ENCODE data around the gene SARS1. TPM values are rescaled to one million over a fixed set of nuclear protein-coding genes. Genes with fewer than 3 reads are reported as not detected.

SARS1 gene
- total RNA-seq, 1 donor from 2014 or later = 194 TPM

DNA sequence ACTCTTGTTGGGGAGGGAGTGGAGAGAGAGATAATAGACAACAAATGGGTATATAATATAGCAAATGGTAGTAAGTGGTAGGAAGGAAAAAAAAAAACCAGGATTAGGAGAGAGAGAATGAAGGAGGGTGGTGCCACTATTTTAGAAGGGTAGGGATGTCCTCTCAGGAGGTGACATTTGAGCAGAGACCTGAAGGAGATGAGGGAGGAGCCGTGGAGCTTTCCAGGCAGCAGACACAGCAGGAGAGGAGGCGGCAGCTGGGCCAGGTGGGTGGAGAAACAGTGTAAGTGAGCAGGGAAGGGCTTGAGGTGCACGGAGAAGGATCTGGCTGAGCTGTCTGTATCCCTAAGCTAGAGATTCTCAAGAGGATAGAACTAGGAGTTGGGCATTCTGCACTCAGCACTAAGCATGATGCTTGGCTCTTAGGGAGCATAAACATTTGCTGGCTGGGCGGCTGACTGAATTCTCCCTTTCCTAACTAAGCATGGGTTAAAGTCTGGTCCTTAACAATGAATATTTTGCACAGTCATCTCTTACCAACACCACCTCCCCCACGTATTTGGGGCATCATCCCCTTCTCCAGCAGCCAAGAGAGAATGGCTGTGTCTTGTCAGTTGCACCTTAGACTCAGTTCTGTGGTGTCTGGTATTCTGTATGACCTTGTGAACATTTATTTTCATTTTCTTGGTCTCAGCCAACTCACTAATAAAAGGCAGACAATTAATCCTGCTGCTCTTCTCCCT lies 27.6 kb upstream of the SARS1 start:
- ATAC-seq = peak; percentile 38
- no peak for TF ChIP-seq CTCF (IDR thresholded peaks at IDR 0.05)
- intact Hi-C loops (cut with DNase I) = no loop called here
- Histone ChIP-seq H3K27ac (peak overlapping the region; percentile 90), H3K36me3 (no peaks in the 10 kb centered on the region), H3K4me1 (peaks cover 20% of the 10 kb centered on the region), H3K4me3 (no peak overlapping the region), H3K9me3 (no peaks in the 10 kb centered on the region), H3K27me3 (no peaks in the 10 kb centered on the region)
- peak; percentile 68 for DNase-seq

- Histone ChIP-seq H3K4me3 (no peak overlapping the region), H3K27me3 (no peaks in the 10 kb centered on the region), H3K36me3 (no peaks in the 10 kb centered on the region), H3K4me1 (peaks cover 20% of the 10 kb centered on the region), H3K9me3 (no peaks in the 10 kb centered on the region), H3K27ac (peak overlapping the region; percentile 90)
- DNase-seq (peak; percentile 68), ATAC-seq (peak; percentile 50)
- intact Hi-C loops (cut with DNase I) = no loop called here
- no peak for TF ChIP-seq CTCF (IDR thresholded peaks at IDR 0.05)
Observed at GRCh38 chr1:109186733-109187086, 27.0 kb upstream of the SARS1 start.

DNA sequence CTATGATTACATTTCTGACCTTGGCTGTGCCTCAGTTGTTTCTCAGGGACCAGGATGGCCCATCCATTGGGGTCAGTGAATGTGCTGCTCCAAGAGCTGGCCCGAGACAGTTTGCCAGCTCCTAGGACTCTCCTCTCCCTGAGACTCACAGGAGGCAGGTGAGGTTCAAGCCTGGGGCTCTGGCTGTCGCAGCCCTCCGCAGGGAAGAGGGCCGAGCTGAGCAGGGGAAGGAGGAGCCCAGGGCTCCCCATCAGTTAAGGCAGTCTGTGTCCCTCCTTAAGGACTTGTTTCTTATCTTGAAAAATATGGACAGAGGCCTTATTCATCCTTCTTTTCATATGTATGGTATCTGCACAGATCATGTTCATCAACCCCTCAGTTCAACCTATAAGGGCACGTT lies 26.6 kb upstream of the SARS1 start:
- H3K4me1 ChIP-seq = peaks cover 20% of the 10 kb centered on the region
- ATAC-seq = no peak

GRCh38 chr1:109188200-109188599 lies 25.5 kb upstream of the SARS1 start:
- Histone ChIP-seq H3K4me1 (peaks cover 20% of the 10 kb centered on the region), H3K4me3 (no peak overlapping the region), H3K9me3 (no peaks in the 10 kb centered on the region), H3K27ac (no peak overlapping the region), H3K36me3 (no peaks in the 10 kb centered on the region), H3K27me3 (no peaks in the 10 kb centered on the region)
- intact Hi-C loops (cut with DNase I) = no loop called here
- TF ChIP-seq CTCF (IDR thresholded peaks at IDR 0.05) = no peak
- ATAC-seq (no peak), DNase-seq (peak; percentile 16)

More for the DNA sequence above, 26.6 kb upstream of the SARS1 start:
- Histone ChIP-seq H3K36me3 (no peaks in the 10 kb centered on the region), H3K27ac (peak overlapping the region; percentile 78), H3K4me3 (no peak overlapping the region), H3K9me3 (no peaks in the 10 kb centered on the region), H3K27me3 (no peaks in the 10 kb centered on the region)
- no peak for DNase-seq
- TF ChIP-seq CTCF (IDR thresholded peaks at IDR 0.05) = no peak
- intact Hi-C loops (cut with DNase I) = no loop called here

- no peaks in the 10 kb centered on the region for H3K36me3 ChIP-seq
- no peaks in the 10 kb centered on the region for H3K27me3 ChIP-seq
- no peak overlapping the region for H3K27ac ChIP-seq
- TF ChIP-seq CTCF (IDR thresholded peaks at IDR 0.05) = no peak
- DNase-seq (peak; percentile 21), ATAC-seq (no peak)
- H3K4me1 ChIP-seq = peaks cover 26% of the 10 kb centered on the region
- no peaks in the 10 kb centered on the region for H3K9me3 ChIP-seq
- intact Hi-C loops (cut with DNase I) = no loop called here
- no peak overlapping the region for H3K4me3 ChIP-seq
Observed at GRCh38 chr1:109188781-109189180, 24.9 kb upstream of the SARS1 start.
